ENCODE data around the gene RYR1. TPM values are rescaled to one million over a fixed set of nuclear protein-coding genes. Genes with fewer than 3 reads are reported as not detected.

The RYR1 gene
- total and polyA plus RNA-seq, 10 of the 15 experiments (the other 5 are each of a cell fraction or from before 2014, with no cell fraction given), result under 0.01 to 0.32 (median 0.07) TPM; not detected in 1

- no peak for TF ChIP-seq USF2 (IDR thresholded peaks at IDR 0.05; ENCODE audit: borderline replicate concordance, low read depth, low read length)
- TF ChIP-seq YY1 (IDR thresholded peaks at IDR 0.05; ENCODE audit: low read depth, low read length), result no peak
- TF ChIP-seq CTCF (IDR thresholded peaks at IDR 0.05 in 2 of 3, conservative IDR thresholded peaks at IDR 0.05 in 1 of 3; ENCODE audit: control insufficient read depth in 2 of 3, extremely low read depth in 1 of 3, insufficient read depth in 1 of 3, low read depth in 3 of 3, low read length in 3 of 3), result no peak
- no peak for TF ChIP-seq WRNIP1 (IDR thresholded peaks at IDR 0.05; ENCODE audit: borderline replicate concordance, low read depth, low read length)
- no peak for TF ChIP-seq CREB1 (IDR thresholded peaks at IDR 0.05; ENCODE audit: low read depth)
- no peak for TF ChIP-seq CBX3 (IDR thresholded peaks at IDR 0.05; ENCODE audit: borderline replicate concordance, low read depth)
- TF ChIP-seq IRF5 (IDR thresholded peaks at IDR 0.05; ENCODE audit: borderline replicate concordance), result no peak
Observed at GRCh38 chr19:38483016-38483630, 49.6 kb downstream of the RYR1 start (continued).

GRCh38 chr19:38484747-38485146 is 51.3 kb downstream of the RYR1 start:
- H3K4me2 ChIP-seq (ENCODE audit: control insufficient read depth, insufficient read depth), result no peak overlapping the region
- POLR2A ChIA-PET, result no interaction called here
- DNase-seq (ENCODE audit: low read depth, low spot score) (no peak), FAIRE-seq (no peak), ATAC-seq (no peak)
- H3K27me3 ChIP-seq (replicated peaks in 1 of 2; ENCODE audit: control insufficient read depth in 2 of 2, insufficient read depth in 2 of 2, low read length in 1 of 2), result no peaks in the 10 kb centered on the region
- H3K36me3 ChIP-seq (ENCODE audit: control insufficient read depth in 2 of 2, insufficient read depth in 2 of 2, low read length in 1 of 2), result no peaks in the 10 kb centered on the region
- no peak overlapping the region for H3K27ac ChIP-seq (ENCODE audit: control insufficient read depth, insufficient read depth)
- intact Hi-C loops (cut with micrococcal nuclease; ENCODE audit: unreplicated experiment) (no loop called here), in situ Hi-C loops (cut with MboI) (no loop called here)
- no TSS peak for BruUV-seq (replicated peaks)
- CTCF ChIA-PET, result no interaction called here
- no peaks in the 10 kb centered on the region for H4K20me1 ChIP-seq (ENCODE audit: control insufficient read depth, insufficient read depth)
- no peaks in the 10 kb centered on the region for H3K79me2 ChIP-seq (ENCODE audit: control insufficient read depth, insufficient read depth, low read length)
- no peak overlapping the region for H2AFZ ChIP-seq (ENCODE audit: control insufficient read depth, low read depth, low read length)
- H3K9me3 ChIP-seq (replicated peaks; ENCODE audit: control insufficient read depth, insufficient read depth, low read length), result no peaks in the 10 kb centered on the region
- SMC1A ChIA-PET (ENCODE audit: uncharacterized antibody, unreplicated experiment), result no interaction called here
- no peaks in the 10 kb centered on the region for H3K4me1 ChIP-seq (ENCODE audit: control insufficient read depth, insufficient read depth, low read length)
- no peak overlapping the region for H3K4me3 ChIP-seq
- no peak overlapping the region for H3K9ac ChIP-seq (ENCODE audit: control insufficient read depth, insufficient read depth, low read length)
- RAD21 ChIA-PET (ENCODE audit: unreplicated experiment), result no interaction called here
- WGBS (ENCODE audit: insufficient coverage, insufficient replicate concordance, low lambda C conversion rate, missing lambda C conversion rate), result 21% methylated on average over 2 of the region's 2 CpGs
- TF ChIP-seq NFIC (IDR thresholded peaks at IDR 0.05; ENCODE audit: low read depth, low read length) (no peak), NR2C2 (IDR thresholded peaks at IDR 0.05; ENCODE audit: borderline replicate concordance, control insufficient read depth, insufficient read length, low read depth) (no peak), ETV6 (conservative IDR thresholded peaks at IDR 0.05 in 1 of 2, IDR thresholded peaks at IDR 0.05 in 1 of 2; ENCODE audit: borderline replicate concordance in 1 of 2, low read depth in 1 of 2) (no peak), ZSCAN29 (IDR thresholded peaks at IDR 0.05) (no peak), ATF2 (IDR thresholded peaks at IDR 0.05; ENCODE audit: low read length) (no peak), BRCA1 (IDR thresholded peaks at IDR 0.05; ENCODE audit: low read depth, low read length) (no peak), ZNF274 (IDR thresholded peaks at IDR 0.05; ENCODE audit: insufficient read depth, insufficient read length) (no peak), ZZZ3 (IDR thresholded peaks at IDR 0.05; ENCODE audit: control insufficient read depth, insufficient read length, low read depth) (no peak), IKZF2 (IDR thresholded peaks at IDR 0.05) (no peak), CBX5 (IDR thresholded peaks at IDR 0.05; ENCODE audit: low read depth) (no peak), STAT3 (IDR thresholded peaks at IDR 0.05; ENCODE audit: low read depth, low read length) (no peak), MTA3 (IDR thresholded peaks at IDR 0.05; ENCODE audit: borderline replicate concordance, low read length) (no peak)
